PC-9 (cell line): Measurements from ENCODE around the gene CFAP161.

ENCODE experiments used
- CTCF ChIP-seq: fragments of 200-600 bp; sonication (generic); conservative IDR thresholded peaks from 2 replicates; pipeline ENCODE4 v1.6.1; 2017; ENCODE audit warnings: mixed run types, antibody characterized with exemption, mild to moderate bottlenecking, moderate library complexity
- EZH2 ChIP-seq: fragments of 200-600 bp; sonication (generic); IDR thresholded peaks from 2 replicates; pipeline ENCODE4 v1.8.0; 2017; ENCODE audit warnings: antibody characterized with exemption, low read depth

GRCh38 chr15:81152339-81152738 lies 18.3 kb downstream of the CFAP161 start:
- TF ChIP-seq CTCF (no peak), EZH2 (no peak)
